ENCODE results near the gene CENPK. TPM values are rescaled to one million over a fixed set of nuclear protein-coding genes. Genes with fewer than 3 reads are reported as not detected.

CENPK gene
- total and polyA plus RNA-seq, 9 of the 15 experiments (the other 6 are each of a cell fraction or from before 2014, with no cell fraction given), result 30.8 to 134 (median 69.0) TPM

GRCh38 chr5:65482736-65483545 lies 80.0 kb downstream of the CENPK start (continued):
- no peak for TF ChIP-seq TFE3 (CRISPR knock-in tag; IDR thresholded peaks at IDR 0.05)
- TF ChIP-seq ELK1 (CRISPR knock-in tag; IDR thresholded peaks at IDR 0.05), result no peak
- TF ChIP-seq NBN (IDR thresholded peaks at IDR 0.05; ENCODE audit: low read depth), result no peak
- TF ChIP-seq XRCC4 (IDR thresholded peaks at IDR 0.05; ENCODE audit: extremely low read depth, insufficient read depth, insufficient read length), result no peak
- TF ChIP-seq HNRNPK (IDR thresholded peaks at IDR 0.05; ENCODE audit: low read depth, low read length, poor library complexity, severe bottlenecking), result no peak
- no peak for TF ChIP-seq RERE (CRISPR knock-in tag; IDR thresholded peaks at IDR 0.05; ENCODE audit: borderline replicate concordance)
- TF ChIP-seq ZNF165 (CRISPR knock-in tag; IDR thresholded peaks at IDR 0.05; ENCODE audit: borderline replicate concordance), result no peak
- TF ChIP-seq E2F4 (CRISPR knock-in tag; IDR thresholded peaks at IDR 0.05; ENCODE audit: low read depth), result no peak
- no peak for TF ChIP-seq GTF2A2 (tag; IDR thresholded peaks at IDR 0.05)
- no peak for TF ChIP-seq CHD2 (IDR thresholded peaks at IDR 0.05; ENCODE audit: low read depth, low read length)
- no peak for TF ChIP-seq BMI1 (IDR thresholded peaks at IDR 0.05; ENCODE audit: low read length)
- TF ChIP-seq IRF2 (CRISPR knock-in tag; IDR thresholded peaks at IDR 0.05), result peak; percentile 70; the same call in 1 of the 2 replicates
- no peak for TF ChIP-seq ZC3H8 (IDR thresholded peaks at IDR 0.05)
- TF ChIP-seq ZNF239 (CRISPR knock-in tag; IDR thresholded peaks at IDR 0.05), result no peak
- TF ChIP-seq ZC3H11A (IDR thresholded peaks at IDR 0.05; ENCODE audit: low read depth, low read length), result no peak
- no peak for TF ChIP-seq POLR2AphosphoS5 (IDR thresholded peaks at IDR 0.05; ENCODE audit: control insufficient read depth, insufficient read depth, low read depth, low read length)
- TF ChIP-seq KAT2B (IDR thresholded peaks at IDR 0.05; ENCODE audit: low read depth, low read length), result no peak
- no peak for TF ChIP-seq CBX5 (IDR thresholded peaks at IDR 0.05; ENCODE audit: borderline replicate concordance, low read depth)
- no peak for TF ChIP-seq NCOR1 (IDR thresholded peaks at IDR 0.05)

Data from K562 (cell line).